Measurements from ENCODE around the gene RNASE3.
"Not testable (repeated sequence)": the region's sequence is repeated elsewhere in the genome, so short reads cannot be mapped to it uniquely, and the experiment has no call there.

RNASE3 gene

GRCh38 chr14:20891126-20891825, at the start of gene RNASE3:
Gene RNASE3, plus strand, starts transcription at chr14:20891385. Its CDS starts 302 bp downstream, at chr14:20891687.
- DNase-seq (ENCODE audit: low spot score): not testable (repeated sequence)

- no peak for DNase-seq (ENCODE audit: low spot score)
Measured at GRCh38 chr14:20846560-20846959, 44.6 kb upstream of the RNASE3 start.

GRCh38 chr14:20848316-20848954, 42.8 kb upstream of the RNASE3 start:
- no peak for DNase-seq (ENCODE audit: low spot score)

GRCh38 chr14:20848955-20849570, 42.1 kb upstream of the RNASE3 start:
- DNase-seq (ENCODE audit: low spot score): no peak

GRCh38 chr14:20853042-20853441, 38.1 kb upstream of the RNASE3 start:
- DNase-seq (ENCODE audit: low spot score): no peak

- peak; percentile 80 for DNase-seq (ENCODE audit: low spot score)
Measured at GRCh38 chr14:20855652-20856291, 35.4 kb upstream of the RNASE3 start.

GRCh38 chr14:20857207-20857606, 34.0 kb upstream of the RNASE3 start:
- no peak for DNase-seq (ENCODE audit: low spot score)

GRCh38 chr14:20857630-20858261, 33.4 kb upstream of the RNASE3 start:
- DNase-seq (ENCODE audit: low spot score): peak; percentile 73

- no peak for DNase-seq (ENCODE audit: low spot score)
Measured at GRCh38 chr14:20866194-20866593, 25.0 kb upstream of the RNASE3 start.

GRCh38 chr14:20866963-20867362, 24.2 kb upstream of the RNASE3 start:
- no peak for DNase-seq (ENCODE audit: low spot score)

- DNase-seq (ENCODE audit: low spot score): peak; percentile 69
Measured at GRCh38 chr14:20873370-20874177, 17.6 kb upstream of the RNASE3 start.

- no peak for DNase-seq (ENCODE audit: low spot score)
Measured at GRCh38 chr14:20877016-20877415, 14.2 kb upstream of the RNASE3 start.

GRCh38 chr14:20878695-20879094, 12.5 kb upstream of the RNASE3 start:
- no peak for DNase-seq (ENCODE audit: low spot score)

GRCh38 chr14:20881229-20881628, 10.0 kb upstream of the RNASE3 start:
- not testable (repeated sequence) for DNase-seq (ENCODE audit: low spot score)

GRCh38 chr14:20882787-20883186, 8.4 kb upstream of the RNASE3 start:
- not testable (repeated sequence) for DNase-seq (ENCODE audit: low spot score)

GRCh38 chr14:20888411-20888810, 2.8 kb upstream of the RNASE3 start:
- DNase-seq (ENCODE audit: low spot score): not testable (repeated sequence)

- DNase-seq (ENCODE audit: low spot score): not testable (repeated sequence)
Measured at GRCh38 chr14:20895322-20895721, 4.1 kb downstream of the RNASE3 start.

GRCh38 chr14:20904393-20905029, 13.3 kb downstream of the RNASE3 start:
- no peak for DNase-seq (ENCODE audit: low spot score)

GRCh38 chr14:20905676-20906075, 14.5 kb downstream of the RNASE3 start:
- no peak for DNase-seq (ENCODE audit: low spot score)

- no peak for DNase-seq (ENCODE audit: low spot score)
Measured at GRCh38 chr14:20907214-20907613, 16.0 kb downstream of the RNASE3 start.

GRCh38 chr14:20910822-20911221, 19.6 kb downstream of the RNASE3 start:
- not testable (repeated sequence) for DNase-seq (ENCODE audit: low spot score)
